Spleen (tissue), 11 donors: ENCODE measurements around the gene GABRB1. TPM values are rescaled to one million over a fixed set of nuclear protein-coding genes. Genes with fewer than 3 reads are reported as not detected.

Source experiments
- DNase-seq: peaks from one replicate; pipeline ENCODE4 v3.0.0-alpha.2; 2020
- H3K27ac ChIP-seq, 8 donors: fragments of 200-600 bp; sonication (generic) in 7 of 8; 1 replicate in 4 of 8; 2 replicates in 4 of 8; pipeline versions ENCODE4 v1.5.0 to v1.8.0; 2016 to 2021; ENCODE audit warnings: inconsistent platforms in 4 of 8, mild to moderate bottlenecking in 4 of 8, moderate library complexity in 1 of 8
- H3K27me3 ChIP-seq, 7 donors: fragments of 200-600 bp; sonication (generic) in 6 of 7; replicated peaks in 1 of 7; 1 replicate in 4 of 7; 2 replicates in 3 of 7; pipeline versions ENCODE4 v1.5.0 to v1.8.0; 2016 to 2021; ENCODE audit warnings: inconsistent platforms in 3 of 7, mild to moderate bottlenecking in 1 of 7
- H3K36me3 ChIP-seq, 6 donors: fragments of 200-600 bp; sonication (generic) in 5 of 6; 1 replicate in 4 of 6; 2 replicates in 2 of 6; pipeline versions ENCODE4 v1.5.0 to v1.8.0; 2016 to 2021; ENCODE audit warnings: inconsistent platforms in 2 of 6
- H3K4me1 ChIP-seq, 6 donors: fragments of 200-600 bp; sonication (generic) in 5 of 6; 1 replicate in 3 of 6; 2 replicates in 3 of 6; pipeline versions ENCODE4 v1.5.0 to v1.8.0; 2016 to 2021; ENCODE audit warnings: inconsistent platforms in 3 of 6
- H3K4me3 ChIP-seq, 8 donors: fragments of 200-600 bp; sonication (generic) in 7 of 8; 1 replicate in 4 of 8; 2 replicates in 4 of 8; pipeline versions ENCODE4 v1.5.0 to v1.8.0; 2016 to 2021; ENCODE audit warnings: inconsistent platforms in 4 of 8, mild to moderate bottlenecking in 4 of 8, moderate library complexity in 2 of 8
- H3K9me3 ChIP-seq, 8 donors: fragments of 200-600 bp; sonication (generic) in 7 of 8; 1 replicate in 4 of 8; 2 replicates in 4 of 8; pipeline versions ENCODE4 v1.5.0 to v1.8.0; 2016 to 2021; ENCODE audit warnings: inconsistent platforms in 4 of 8
- CTCF ChIP-seq, 11 experiments: fragments of 200-600 bp in 7 of 11; fragments of 450-650 bp in 4 of 11; sonication (generic) in 4 of 11; IDR thresholded peaks in 8 of 11; conservative IDR thresholded peaks in 3 of 11; 1 replicate in 7 of 11; 2 replicates in 4 of 11; pipeline versions ENCODE4 v1.4.0 to v1.8.0; 2016 to 2021; ENCODE audit warnings: antibody characterized with exemption in 11 of 11, inconsistent platforms in 4 of 11, mild to moderate bottlenecking in 1 of 11
- POLR2A ChIP-seq, 3 donors: fragments of 450-650 bp; IDR thresholded peaks; one replicate each; pipeline ENCODE4 v1.5.1; 2017; ENCODE audit warnings: antibody characterized with exemption in 3 of 3, mild to moderate bottlenecking in 1 of 3
- POLR2AphosphoS5 ChIP-seq, 3 donors: sonication (generic); formaldehyde crosslinking; IDR thresholded peaks; one replicate each; pipeline ENCODE4 v1.5.1; 2017; ENCODE audit warnings: antibody characterized with exemption in 3 of 3
- WGBS, 5 donors: extraction: QIAGEN DNeasy Blood & Tissue Kit in 3 of 5; methylation state at CpG; one replicate each; pipeline versions ENCODE4 v1.1.5 to v1.1.7; 2013 to 2018; 5-methylcytosine and 5-hydroxymethylcytosine counted together
- intact Hi-C: fragments of 100-400 bp; cut with DNase I; formaldehyde crosslinking; loops from one replicate; pipeline ENCODE4 v1.15.0; 2023; ENCODE audit warnings: low total_unique reads
- polyA plus RNA-seq, 3 donors: library from polyadenylated mRNA; stranded (reverse); fragments of 200-250 nt; gene quantifications; one replicate each; pipeline ENCODE4 v1.2.1, GENCODE V29; 2013
- total RNA-seq, 7 donors: library from RNA; depleted of rRNA in 3 of 7; stranded (reverse); fragments of >200 nt in 3 of 7; fragmentation: NEBNext Ultra II Directional in 4 of 7; extraction: Animal tissue kit (Norgen Biotek cat#: 25700) in 4 of 7; gene quantifications; one replicate each; pipeline versions ENCODE4 v1.1.0 to v1.2.1, GENCODE V29; 2016 to 2021
- donor health status: healthy with polysubstance abuse.
- donor health status: DM: no; HTN: no; CAD: no; lungs with moderate emphysema.
- donor health status: DM: no; HTN: no; CAD: no.
- donor health status: Bipolar disorder and iron deficiency.
- donor health status: healthy.
- donor health status: DM: no; HTN: no; CAD: no.
- donor health status: DM: yes; HTN: yes; CAD: no.

GABRB1 gene
- total and polyA plus RNA-seq, 10 donors: not detected

GRCh38 chr4:47309165-47309564 lies 277.8 kb downstream of the GABRB1 start:
- DNase-seq: no peak
- no peaks in the 10 kb centered on the region for H3K4me1 ChIP-seq
- no peak for TF ChIP-seq POLR2A (IDR thresholded peaks at IDR 0.05)
- TF ChIP-seq CTCF (IDR thresholded peaks at IDR 0.05 in 8 of 11, conservative IDR thresholded peaks at IDR 0.05 in 3 of 11): no peak
- TF ChIP-seq POLR2AphosphoS5 (IDR thresholded peaks at IDR 0.05): no peak
- H3K27ac ChIP-seq: no peak overlapping the region
- H3K36me3 ChIP-seq: no peaks in the 10 kb centered on the region
- no peak overlapping the region for H3K4me3 ChIP-seq
- H3K9me3 ChIP-seq: no peaks in the 10 kb centered on the region
- no peaks in the 10 kb centered on the region for H3K27me3 ChIP-seq
- intact Hi-C loops: no loop called here

- no peaks in the 10 kb centered on the region for H3K36me3 ChIP-seq
- 85 to 94% (median 90%) methylated on average over 2 of the region's 2 CpGs for WGBS, 5 donors
- H3K9me3 ChIP-seq: no peaks in the 10 kb centered on the region
- TF ChIP-seq POLR2A (IDR thresholded peaks at IDR 0.05) (no peak), CTCF (IDR thresholded peaks at IDR 0.05 in 8 of 11, conservative IDR thresholded peaks at IDR 0.05 in 3 of 11) (no peak), POLR2AphosphoS5 (IDR thresholded peaks at IDR 0.05) (no peak)
- H3K4me3 ChIP-seq: no peak overlapping the region
- no peaks in the 10 kb centered on the region for H3K4me1 ChIP-seq
- H3K27me3 ChIP-seq: peaks cover 0 to 2% (median 0%) of the 10 kb centered on the region in 7 donors
- DNase-seq: no peak
- no peak overlapping the region for H3K27ac ChIP-seq
- intact Hi-C loops: no loop called here
Measured at GRCh38 chr4:47312170-47312569, 280.8 kb downstream of the GABRB1 start.

- intact Hi-C loops: no loop called here
- H3K9me3 ChIP-seq: no peaks in the 10 kb centered on the region
Measured at GRCh38 chr4:47313384-47313783, 282.0 kb downstream of the GABRB1 start.

GRCh38 chr4:47315346-47315745 lies 284.0 kb downstream of the GABRB1 start:
- H3K9me3 ChIP-seq: no peaks in the 10 kb centered on the region
- intact Hi-C loops: no loop called here
- H3K4me1 ChIP-seq: no peaks in the 10 kb centered on the region
- no peaks in the 10 kb centered on the region for H3K36me3 ChIP-seq
- H3K27ac ChIP-seq: no peak overlapping the region
- DNase-seq: no peak
- H3K4me3 ChIP-seq: no peak overlapping the region
- TF ChIP-seq POLR2AphosphoS5 (IDR thresholded peaks at IDR 0.05): no peak
- TF ChIP-seq CTCF (IDR thresholded peaks at IDR 0.05 in 8 of 11, conservative IDR thresholded peaks at IDR 0.05 in 3 of 11): no peak
- TF ChIP-seq POLR2A (IDR thresholded peaks at IDR 0.05): no peak
- H3K27me3 ChIP-seq: peaks cover 0 to 2% (median 0%) of the 10 kb centered on the region in 7 donors

More at GRCh38 chr4:47313384-47313783, 282.0 kb downstream of the GABRB1 start:
- no peak overlapping the region for H3K4me3 ChIP-seq
- no peaks in the 10 kb centered on the region for H3K4me1 ChIP-seq
- TF ChIP-seq POLR2A (IDR thresholded peaks at IDR 0.05) (no peak), CTCF (IDR thresholded peaks at IDR 0.05 in 8 of 11, conservative IDR thresholded peaks at IDR 0.05 in 3 of 11) (no peak), POLR2AphosphoS5 (IDR thresholded peaks at IDR 0.05) (no peak)
- H3K27ac ChIP-seq: no peak overlapping the region
- H3K36me3 ChIP-seq: no peaks in the 10 kb centered on the region
- no peak for DNase-seq
- peaks cover 0 to 2% (median 0%) of the 10 kb centered on the region in 7 donors for H3K27me3 ChIP-seq
